Ishikawa (cell line): ENCODE measurements around the gene AFF2.

Experiments
- CREB1 ChIP-seq: IDR thresholded peaks from 2 replicates; pipeline ENCODE4 v1.6.1; 2012; ENCODE audit warnings: low read depth
- EP300 ChIP-seq: IDR thresholded peaks from 2 replicates; pipeline ENCODE4 v1.6.1; 2012; ENCODE audit warnings: borderline replicate concordance
- FOXM1 ChIP-seq: IDR thresholded peaks from 2 replicates; pipeline ENCODE4 v1.6.1; 2012; ENCODE audit warnings: low read depth, borderline replicate concordance
- MAX ChIP-seq: IDR thresholded peaks from 2 replicates; pipeline ENCODE4 v1.6.1; 2012
- NFIC ChIP-seq: IDR thresholded peaks from 2 replicates; pipeline ENCODE4 v1.6.1; 2012
- REST ChIP-seq: IDR thresholded peaks from 2 replicates; pipeline ENCODE4 v1.6.1; 2012; ENCODE audit warnings: low read depth, mild to moderate bottlenecking

- TF ChIP-seq REST (no peak), CREB1 (no peak), EP300 (no peak), FOXM1 (no peak), MAX (no peak), NFIC (no peak)
Measured at GRCh38 chrX:148628621-148629020, 128.2 kb downstream of the AFF2 start.
